Small intestine (tissue), 7 donors: ENCODE results near the gene PLIN5. TPM values are rescaled to one million over a fixed set of nuclear protein-coding genes. Genes with fewer than 3 reads are reported as not detected.

Experiments
- DNase-seq, 2 donors: peaks; one replicate each; pipeline versions ENCODE4 v3.0.0 to v3.0.0-alpha.2; 2013
- FAIRE-seq: peaks from 2 replicates; lab custom pipeline; 2012; peaks lifted over from hg19 to GRCh38; lab: Jason Lieb, UNC
- H3K27ac ChIP-seq, 3 donors: one replicate each; pipeline ENCODE4 v1.5.1; 2013; ENCODE audit warnings: low read length in 2 of 3, mild to moderate bottlenecking in 2 of 3, control low read depth in 1 of 3, inconsistent platforms in 1 of 3, low read depth in 1 of 3, moderate library complexity in 1 of 3
- H3K27me3 ChIP-seq, 3 donors: one replicate each; pipeline ENCODE4 v1.6.1; 2013; ENCODE audit warnings: low read length in 3 of 3, inconsistent platforms in 1 of 3; ENCODE audit not compliant: control insufficient read depth in 3 of 3, insufficient read depth in 3 of 3
- H3K36me3 ChIP-seq, 3 donors: one replicate each; pipeline ENCODE4 v1.6.1; 2013; ENCODE audit warnings: low read length in 3 of 3, inconsistent platforms in 1 of 3, low read depth in 1 of 3, mild to moderate bottlenecking in 1 of 3, moderate library complexity in 1 of 3; ENCODE audit not compliant: control insufficient read depth in 3 of 3, insufficient read depth in 2 of 3
- H3K4me1 ChIP-seq, 3 donors: one replicate each; pipeline ENCODE4 v1.6.1; 2013; ENCODE audit warnings: low read length in 2 of 3, inconsistent platforms in 1 of 3, low read depth in 1 of 3, mild to moderate bottlenecking in 1 of 3, moderate library complexity in 1 of 3; ENCODE audit not compliant: control insufficient read depth in 3 of 3, insufficient read depth in 2 of 3
- H3K4me3 ChIP-seq, 3 donors: one replicate each; pipeline ENCODE4 v1.5.1; 2013; ENCODE audit warnings: low read length in 3 of 3, control low read depth in 1 of 3, inconsistent platforms in 1 of 3, low read depth in 1 of 3, mild to moderate bottlenecking in 1 of 3, moderate library complexity in 1 of 3
- H3K9me3 ChIP-seq, 2 donors: one replicate each; pipeline ENCODE4 v1.6.1; 2013; ENCODE audit warnings: low read depth in 1 of 2, low read length in 1 of 2; ENCODE audit not compliant: control insufficient read depth in 2 of 2, insufficient read depth in 1 of 2
- WGBS, 3 donors: extraction: QIAGEN DNeasy Blood & Tissue Kit; methylation state at CpG; one replicate each; pipeline ENCODE4 v1.1.7; 2013; 5-methylcytosine and 5-hydroxymethylcytosine counted together
- polyA plus RNA-seq, 4 donors: library from polyadenylated mRNA; stranded (reverse) in 3 of 4; unstranded in 1 of 4; fragments of 200-250 nt in 3 of 4; fragments of 120-200 nt in 1 of 4; gene quantifications; one replicate each; pipeline versions ENCODE4 v1.2.1 to v1.2.3, GENCODE V29; 2013
- donor health status: healthy with polysubstance abuse.
- donor health status: control.
- donor health status: control.
- donor health status: Bipolar disorder and iron deficiency.
- donor health status: healthy.

Gene PLIN5
- polyA plus RNA-seq, 4 donors, result 0.27 to 4.5 (median 1.9) TPM

DNA sequence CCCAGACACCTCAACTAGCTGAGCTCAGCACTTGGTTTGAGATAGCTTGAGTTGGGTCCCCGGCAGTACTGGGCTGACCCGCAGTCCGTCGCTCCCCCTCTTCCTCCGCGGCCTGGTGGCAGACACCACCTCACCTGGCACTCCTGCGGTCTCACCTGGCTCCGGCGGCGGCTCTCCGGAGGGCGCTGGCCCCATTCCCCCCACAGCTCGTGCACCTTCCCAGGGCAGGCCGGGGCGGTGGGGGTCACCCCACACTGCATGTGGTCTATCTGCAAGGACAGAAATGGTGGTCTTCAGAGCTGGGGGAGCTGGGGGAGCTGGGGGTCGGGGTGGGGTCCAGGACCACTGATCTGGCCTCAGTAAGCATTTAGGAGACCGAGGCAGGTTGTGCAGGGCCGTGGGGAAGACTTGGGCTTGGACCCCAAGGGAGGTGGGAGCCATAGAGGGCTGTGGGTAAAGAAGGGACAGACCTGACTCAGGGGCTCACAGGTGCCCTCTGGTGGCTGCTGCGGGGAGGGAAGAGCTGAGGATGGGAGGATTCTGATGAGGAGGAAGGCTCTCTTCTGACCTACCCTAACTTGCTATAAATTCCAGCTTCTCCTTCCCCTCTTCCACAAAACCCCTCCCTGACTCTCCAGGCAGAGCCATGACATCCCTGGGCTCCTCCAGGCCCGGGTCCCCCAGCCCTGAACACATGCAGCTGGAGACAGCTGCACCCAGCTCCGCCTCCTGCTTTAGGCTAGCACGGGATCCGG is 10.0 kb downstream of the PLIN5 start:
- 62 to 66% (median 65%) methylated on average over 23 of the region's 23 CpGs for WGBS, 3 donors
- no peak overlapping the region for H3K4me3 ChIP-seq
- no peak overlapping the region for H3K27ac ChIP-seq
- FAIRE-seq (no peak), DNase-seq (peak; percentile 43 to 49)
- no peaks in the 10 kb centered on the region for H3K27me3 ChIP-seq
- peaks cover 0 to under 1% of the 10 kb centered on the region in 2 donors for H3K9me3 ChIP-seq
- no peaks in the 10 kb centered on the region for H3K36me3 ChIP-seq
- H3K4me1 ChIP-seq, result no peaks in the 10 kb centered on the region

DNA sequence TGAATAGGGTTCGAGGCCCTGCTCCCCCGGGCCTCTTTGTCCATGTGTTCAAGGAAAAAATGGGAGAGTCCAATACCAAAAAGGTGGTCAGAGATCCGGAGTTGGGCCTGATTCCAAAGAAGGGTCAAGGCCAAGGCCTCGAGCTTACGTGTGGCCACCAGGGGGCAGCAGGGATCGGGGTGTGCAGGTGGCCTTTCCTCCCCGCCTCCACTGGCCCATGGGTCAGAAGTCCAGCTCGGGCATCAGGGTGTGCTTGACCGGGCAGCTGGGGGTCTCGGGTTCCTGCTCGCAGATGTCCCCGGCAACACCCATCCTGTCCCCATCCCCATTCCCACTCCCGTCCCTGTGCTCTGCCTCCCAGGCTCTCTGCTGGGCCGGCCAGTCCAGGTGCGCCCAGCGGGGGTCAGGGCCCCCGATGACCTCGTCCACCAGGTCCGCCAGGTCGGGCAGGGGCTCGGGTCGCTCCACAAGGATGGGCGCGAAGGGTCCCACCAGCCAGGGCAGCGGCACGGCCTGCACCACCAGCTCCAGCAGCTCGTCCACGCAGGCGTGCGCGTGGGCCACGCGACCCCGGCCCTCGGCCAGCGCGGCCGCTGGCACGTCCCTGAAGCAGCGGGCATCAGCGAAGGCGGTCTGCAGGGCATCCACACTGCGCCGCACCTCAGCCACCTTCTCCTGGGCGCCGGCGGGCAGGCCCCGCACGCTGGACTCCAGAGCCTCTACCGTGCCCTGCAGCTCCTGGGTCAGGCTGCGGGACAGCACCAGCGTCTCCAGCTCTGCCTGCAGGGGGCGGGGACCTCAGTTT is 11.5 kb downstream of the PLIN5 start:
- H3K36me3 ChIP-seq, result no peaks in the 10 kb centered on the region
- H3K4me3 ChIP-seq, result no peak overlapping the region
- peaks cover 0 to 10% of the 10 kb centered on the region in 2 donors for H3K9me3 ChIP-seq
- no peak overlapping the region for H3K27ac ChIP-seq
- WGBS, 3 donors, result 68 to 72% (median 70%) methylated on average over 48 to 53 of the region's 53 CpGs
- peak in 1 of 2 donors; percentile 25 for DNase-seq
- H3K27me3 ChIP-seq, result no peaks in the 10 kb centered on the region
- no peaks in the 10 kb centered on the region for H3K4me1 ChIP-seq
- FAIRE-seq, result no peak

GRCh38 chr19:4522291-4523002 is 12.6 kb downstream of the PLIN5 start:
- H3K36me3 ChIP-seq, result no peaks in the 10 kb centered on the region
- H3K27ac ChIP-seq, result no peak overlapping the region
- no peak overlapping the region for H3K4me3 ChIP-seq
- no peaks in the 10 kb centered on the region for H3K4me1 ChIP-seq
- WGBS, 3 donors, result 83 to 86% (median 86%) methylated on average over 15 of the region's 15 CpGs
- H3K9me3 ChIP-seq, result peaks cover 0 to 10% of the 10 kb centered on the region in 2 donors
- no peaks in the 10 kb centered on the region for H3K27me3 ChIP-seq
- DNase-seq, result no peak
- FAIRE-seq, result no peak

GRCh38 chr19:4521888-4522242 is 13.2 kb downstream of the PLIN5 start:
- no peak for FAIRE-seq

GRCh38 chr19:4521170-4521887 is 13.7 kb downstream of the PLIN5 start:
- FAIRE-seq (no peak), DNase-seq (no peak)
- Histone ChIP-seq H3K9me3 (peaks cover 0 to 10% of the 10 kb centered on the region in 2 donors), H3K36me3 (no peaks in the 10 kb centered on the region), H3K27me3 (no peaks in the 10 kb centered on the region), H3K27ac (no peak overlapping the region), H3K4me3 (no peak overlapping the region), H3K4me1 (no peaks in the 10 kb centered on the region)
- WGBS, 3 donors, result 65 to 74% (median 73%) methylated on average over 11 of the region's 11 CpGs

More at GRCh38 chr19:4521888-4522242, 13.2 kb downstream of the PLIN5 start:
- 81 to 89% (median 86%) methylated on average over 5 of the region's 5 CpGs for WGBS, 3 donors
- peaks cover 0 to 10% of the 10 kb centered on the region in 2 donors for H3K9me3 ChIP-seq
- no peaks in the 10 kb centered on the region for H3K36me3 ChIP-seq
- no peak overlapping the region for H3K4me3 ChIP-seq
- no peaks in the 10 kb centered on the region for H3K4me1 ChIP-seq
- no peak overlapping the region for H3K27ac ChIP-seq
- no peak for DNase-seq
- no peaks in the 10 kb centered on the region for H3K27me3 ChIP-seq

DNA sequence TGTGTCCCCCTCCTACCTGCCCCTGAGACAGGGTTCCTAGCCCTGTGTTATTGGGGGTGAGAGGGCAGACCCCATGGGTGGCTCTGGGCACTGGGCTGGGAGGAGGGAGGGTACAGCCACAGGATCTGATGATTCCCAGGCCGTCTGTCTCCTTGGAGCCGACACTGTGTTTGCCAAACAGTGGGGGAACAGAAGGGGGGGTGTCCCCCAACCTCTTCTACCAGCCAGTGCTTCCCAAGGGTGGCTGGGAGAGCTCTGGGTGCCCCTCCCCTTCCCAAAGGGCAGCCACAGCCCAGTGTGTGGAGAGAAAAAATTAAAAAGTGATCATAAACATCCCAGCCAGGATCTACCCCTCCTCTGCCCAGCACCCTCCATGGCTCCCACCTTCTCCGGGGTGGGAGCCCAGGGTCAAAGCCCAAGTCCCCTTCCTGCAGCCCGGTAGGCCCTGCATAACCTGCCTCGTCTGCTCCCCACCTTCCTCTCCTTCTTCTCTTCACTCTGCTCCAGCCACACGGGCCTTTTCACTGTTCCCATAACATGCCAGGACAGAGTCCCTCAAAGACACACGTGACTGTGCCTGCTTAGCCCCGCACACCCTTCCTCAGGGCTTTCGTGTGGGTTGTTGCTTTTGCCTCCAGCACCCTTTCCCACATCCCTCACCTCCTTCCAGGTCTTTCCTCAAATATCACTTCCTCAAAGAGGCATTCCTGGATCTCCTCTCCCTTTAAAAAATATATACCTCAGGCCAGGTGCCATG is 15.3 kb downstream of the PLIN5 start:
- FAIRE-seq (no peak), DNase-seq (no peak)
- 34 to 69% (median 57%) methylated on average over 9 of the region's 9 CpGs for WGBS, 3 donors
- Histone ChIP-seq H3K4me1 (no peaks in the 10 kb centered on the region), H3K36me3 (no peaks in the 10 kb centered on the region), H3K27me3 (no peaks in the 10 kb centered on the region), H3K4me3 (no peak overlapping the region), H3K9me3 (peaks cover 0 to 10% of the 10 kb centered on the region in 2 donors), H3K27ac (no peak overlapping the region)

- no peak overlapping the region for H3K4me3 ChIP-seq
- H3K4me1 ChIP-seq, result no peaks in the 10 kb centered on the region
- WGBS, 3 donors, result 84 to 90% (median 87%) methylated on average over 6 of the region's 6 CpGs
- no peaks in the 10 kb centered on the region for H3K27me3 ChIP-seq
- no peak for FAIRE-seq
- no peak for DNase-seq
- H3K27ac ChIP-seq, result peak overlapping the region in 1 of 3 donors; percentile 1
- peaks cover 0 to 10% of the 10 kb centered on the region in 2 donors for H3K9me3 ChIP-seq
- H3K36me3 ChIP-seq, result no peaks in the 10 kb centered on the region
Measured at GRCh38 chr19:4519172-4519496, 15.9 kb downstream of the PLIN5 start.
